H1 (cell line): ENCODE measurements around the gene MAPKAPK2. TPM values are rescaled to one million over a fixed set of nuclear protein-coding genes. Genes with fewer than 3 reads are reported as not detected.

Experiments
- ASH2L ChIP-seq: fragments of 200-600, 300-600 bp; sonication (generic); IDR thresholded peaks from one replicate; pipeline ENCODE4 v1.7.1; 2017; ENCODE audit warnings: low read length
- BACH1 ChIP-seq: IDR thresholded peaks from 2 replicates; pipeline ENCODE4 v1.6.1; 2012; ENCODE audit warnings: low read length, improper control_type of control experiment
- BCL11A ChIP-seq, 2 experiments: IDR thresholded peaks; one replicate each; pipeline ENCODE4 v1.6.1; 2011; ENCODE audit warnings: low read depth in 2 of 2, low read length in 2 of 2, mild to moderate bottlenecking in 2 of 2
- CEBPB ChIP-seq: IDR thresholded peaks from 2 replicates; pipeline ENCODE4 v1.6.1; 2012; ENCODE audit warnings: low read depth, low read length
- CHD2 ChIP-seq: IDR thresholded peaks from 2 replicates; pipeline ENCODE4 v1.6.1; 2012; ENCODE audit warnings: low read length, improper control_type of control experiment
- CTBP2 ChIP-seq: IDR thresholded peaks from 2 replicates; pipeline ENCODE4 v1.7.0; 2011; ENCODE audit warnings: borderline replicate concordance, mild to moderate bottlenecking, moderate library complexity, mixed read lengths, low read length; ENCODE audit not compliant: insufficient read depth, insufficient read length
- EGR1 ChIP-seq: IDR thresholded peaks from 2 replicates; pipeline ENCODE4 v1.6.1; 2011; ENCODE audit warnings: low read depth, low read length, borderline replicate concordance
- GABPA ChIP-seq: IDR thresholded peaks from 2 replicates; pipeline ENCODE4 v1.6.1; 2011; ENCODE audit warnings: mild to moderate bottlenecking, low read length, moderate library complexity, borderline replicate concordance; ENCODE audit not compliant: insufficient read depth
- HDAC6 ChIP-seq: IDR thresholded peaks from one replicate; pipeline ENCODE4 v1.7.1; 2012; ENCODE audit warnings: low read depth, mild to moderate bottlenecking, inconsistent platforms, low read length, moderate library complexity
- JUN ChIP-seq: IDR thresholded peaks from 2 replicates; pipeline ENCODE4 v1.6.1; 2011; ENCODE audit warnings: low read depth, mild to moderate bottlenecking, improper control_type of control experiment, low read length
- KDM4A ChIP-seq: IDR thresholded peaks from one replicate; pipeline ENCODE4 v1.7.1; 2012; ENCODE audit warnings: low read depth, mild to moderate bottlenecking, moderate library complexity, low read length, inconsistent platforms; ENCODE audit not compliant: severe bottlenecking
- MAFK ChIP-seq: IDR thresholded peaks from 2 replicates; pipeline ENCODE4 v1.6.1; 2012; ENCODE audit warnings: low read depth, mild to moderate bottlenecking, improper control_type of control experiment, low read length
- POLR2A ChIP-seq, 2 experiments: IDR thresholded peaks; 1 replicate in 1 of 2; 2 replicates in 1 of 2; pipeline ENCODE4 v1.6.1; 2011; ENCODE audit warnings: low read depth in 2 of 2, low read length in 2 of 2, mild to moderate bottlenecking in 2 of 2; ENCODE audit errors: control extremely low read depth in 1 of 2
- RAD21 ChIP-seq, 2 experiments: IDR thresholded peaks in 1 of 2; conservative IDR thresholded peaks in 1 of 2; 2 replicates each; pipeline ENCODE4 v1.6.1; 2011; ENCODE audit warnings: low read depth in 2 of 2, low read length in 2 of 2, improper control_type of control experiment in 1 of 2, inconsistent platforms in 1 of 2, mild to moderate bottlenecking in 1 of 2, moderate library complexity in 1 of 2
- RBBP5 ChIP-seq: IDR thresholded peaks from 2 replicates; pipeline ENCODE4 v1.7.1; 2012; ENCODE audit warnings: low read depth, mild to moderate bottlenecking, inconsistent platforms, low read length, moderate library complexity, borderline replicate concordance
- SIX5 ChIP-seq: IDR thresholded peaks from 2 replicates; pipeline ENCODE4 v1.6.1; 2011; ENCODE audit warnings: mild to moderate bottlenecking, low read depth, low read length
- SP2 ChIP-seq: IDR thresholded peaks from 2 replicates; pipeline ENCODE4 v1.6.1; 2012; ENCODE audit warnings: mild to moderate bottlenecking, low read length, inconsistent platforms
- SRF ChIP-seq: IDR thresholded peaks from 2 replicates; pipeline ENCODE4 v1.6.1; 2011; ENCODE audit warnings: mild to moderate bottlenecking, low read depth, low read length, moderate library complexity
- TAF1 ChIP-seq: IDR thresholded peaks from 2 replicates; pipeline ENCODE4 v1.6.1; 2011; ENCODE audit warnings: mild to moderate bottlenecking, low read depth, low read length
- TEAD4 ChIP-seq: IDR thresholded peaks from 2 replicates; pipeline ENCODE4 v1.6.1; 2012; ENCODE audit warnings: low read depth, low read length, inconsistent platforms, mixed read lengths
- YY1 ChIP-seq: IDR thresholded peaks from 2 replicates; pipeline ENCODE4 v1.6.1; 2011; ENCODE audit warnings: low read depth, mild to moderate bottlenecking, low read length
- ZNF274 ChIP-seq: IDR thresholded peaks from 2 replicates; pipeline ENCODE4 v1.7.0; 2012; ENCODE audit warnings: low read length, borderline replicate concordance; ENCODE audit errors: extremely low read depth
- polyA plus RNA-seq, 7 experiments: library from polyadenylated mRNA; depleted of rRNA in 3 of 7; stranded (reverse) in 5 of 7; unstranded in 2 of 7; fragments of >200 nt in 5 of 7; fragments of 200-250 nt in 2 of 7; gene quantifications; 1 replicate in 5 of 7; 2 replicates in 1 of 7; 4 replicates in 1 of 7; pipeline versions ENCODE4 v1.2.1 to v1.2.3, GENCODE V29; 2011 to 2013; ENCODE audit warnings: missing spikeins in 2 of 7, mixed read lengths in 2 of 7
- total RNA-seq: library from RNA; stranded (reverse); fragmentation: NEBNext Ultra II Directional; extraction: Animal tissue kit (Norgen Biotek cat#: 25700); gene quantifications from 2 replicates; pipeline ENCODE4 v1.2.1, GENCODE V29; 2021
- TF ChIP-seq, protein P1 (sequence below): IDR thresholded peaks from 2 replicates; pipeline ENCODE4 v1.6.1; 2012; ENCODE audit warnings: low read length, inconsistent platforms

Gene MAPKAPK2
- total and polyA plus RNA-seq, 2 of the 8 experiments (the other 6 are each of a cell fraction or from before 2014, with no cell fraction given): 27.5 to 44.9 TPM

DNA sequence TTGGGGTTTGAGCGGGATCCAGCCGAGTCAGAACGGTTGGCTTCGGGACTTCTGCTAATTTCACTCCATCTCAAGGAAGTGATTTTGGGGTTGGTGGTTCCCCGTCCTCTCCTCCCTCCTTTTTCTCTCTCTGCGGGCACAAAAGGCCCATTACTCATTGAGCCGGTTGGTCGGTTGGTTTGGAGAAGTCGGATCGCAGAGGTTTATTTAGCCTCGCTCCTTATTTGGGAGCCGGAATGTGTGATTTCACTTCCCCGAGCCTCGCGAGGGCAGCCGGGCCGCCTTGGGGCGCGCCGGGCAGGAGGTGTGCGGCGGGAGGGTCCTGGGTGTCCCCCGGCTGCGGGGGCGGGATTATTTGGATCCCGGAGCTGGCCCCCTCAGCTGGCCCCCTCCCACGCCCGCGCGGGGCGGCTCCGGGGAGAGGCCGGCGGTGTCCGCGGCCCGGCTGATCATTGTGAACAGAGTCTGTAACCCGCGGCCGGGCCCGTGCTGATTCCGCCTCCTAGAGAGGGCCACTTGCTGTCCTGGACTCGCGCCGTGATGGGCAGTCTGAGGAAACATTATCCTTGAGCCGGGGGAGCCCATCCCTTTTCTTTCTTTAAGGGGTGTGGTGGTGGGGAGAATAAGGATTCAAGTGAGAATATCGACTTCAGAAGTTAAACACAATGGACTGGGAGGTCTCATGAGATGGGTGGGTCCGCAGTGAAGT is 1.2 kb downstream of the MAPKAPK2 start (continued):
- TF ChIP-seq JUN (no peak), EGR1 (no peak; the same call in 1 of the 2 replicates), GABPA (no peak), HDAC6 (no peak), CTBP2 (no peak), SRF (peak; percentile 89), RAD21 (IDR thresholded peaks at IDR 0.05 in 1 of 2, conservative IDR thresholded peaks at IDR 0.05 in 1 of 2; ENCODE audit: low read depth in 2 of 2, low read length in 2 of 2) (no peak), YY1 (peak; percentile 67), CEBPB (no peak), CHD2 (peak; percentile 71; the same call in 1 of the 2 replicates), TEAD4 (peak; percentile 67; the same call in 1 of the 2 replicates), BCL11A (IDR thresholded peaks at IDR 0.05; ENCODE audit: low read depth in 2 of 2, low read length in 2 of 2) (no peak), POLR2A (IDR thresholded peaks at IDR 0.05; ENCODE audit: control extremely low read depth in 1 of 2, low read depth in 2 of 2, low read length in 2 of 2) (peak in 1 of 2 experiments; percentile 14; a peak in 1 of 3 replicates), BACH1 (0 out of 2 replicates have a peak, but pooled peaks have one; percentile 15), MAFK (no peak), ZNF274 (no peak), SIX5 (no peak), ASH2L (peak; percentile 69), RBBP5 (no peak), TAF1 (peak; percentile 58; the same call in 1 of the 2 replicates), KDM4A (peak; percentile 35), SP2 (no peak)
- TF ChIP-seq, protein P1, sequence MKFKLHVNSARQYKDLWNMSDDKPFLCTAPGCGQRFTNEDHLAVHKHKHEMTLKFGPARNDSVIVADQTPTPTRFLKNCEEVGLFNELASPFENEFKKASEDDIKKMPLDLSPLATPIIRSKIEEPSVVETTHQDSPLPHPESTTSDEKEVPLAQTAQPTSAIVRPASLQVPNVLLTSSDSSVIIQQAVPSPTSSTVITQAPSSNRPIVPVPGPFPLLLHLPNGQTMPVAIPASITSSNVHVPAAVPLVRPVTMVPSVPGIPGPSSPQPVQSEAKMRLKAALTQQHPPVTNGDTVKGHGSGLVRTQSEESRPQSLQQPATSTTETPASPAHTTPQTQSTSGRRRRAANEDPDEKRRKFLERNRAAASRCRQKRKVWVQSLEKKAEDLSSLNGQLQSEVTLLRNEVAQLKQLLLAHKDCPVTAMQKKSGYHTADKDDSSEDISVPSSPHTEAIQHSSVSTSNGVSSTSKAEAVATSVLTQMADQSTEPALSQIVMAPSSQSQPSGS: no peak
